ENCODE results near the gene VMO1.

DNA sequence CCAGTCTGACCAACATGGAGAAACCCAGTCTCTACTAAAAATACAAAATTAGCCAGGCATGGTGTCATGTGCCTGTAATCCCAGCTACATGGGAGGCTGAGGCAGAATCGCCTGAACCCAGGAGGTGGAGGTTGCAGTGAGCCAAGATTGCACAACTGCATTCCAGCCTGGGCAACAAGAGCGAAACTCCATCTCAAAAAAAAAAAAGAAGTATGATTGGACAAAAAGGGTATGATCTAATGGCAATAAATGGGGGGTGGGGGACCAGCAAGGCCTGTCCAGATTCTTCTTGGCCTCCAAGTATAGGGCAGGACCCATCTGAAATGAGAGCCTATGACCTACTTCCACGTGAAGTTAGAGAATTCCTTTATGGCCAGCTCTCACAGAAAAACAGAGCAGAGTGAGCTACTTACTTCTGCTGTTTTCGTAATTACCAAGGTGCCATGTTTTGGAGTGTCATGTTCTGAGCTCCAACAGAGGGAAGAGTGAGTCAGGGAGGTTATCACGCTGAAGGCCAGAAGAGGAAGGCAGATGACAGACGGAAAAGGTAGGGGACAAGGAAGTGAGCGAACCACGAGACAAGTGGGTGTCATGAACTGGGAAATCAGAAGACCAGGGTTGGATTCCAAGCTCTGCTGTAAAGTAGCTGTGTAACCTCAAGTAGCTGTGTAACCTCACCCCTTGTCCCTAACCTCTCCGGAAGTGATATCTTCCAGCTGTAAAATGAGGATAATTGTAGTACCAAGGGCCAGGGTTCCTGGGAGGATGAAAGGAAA lies 50.1 kb downstream of the VMO1 start:
- TF ChIP-seq POLR2A (IDR thresholded peaks at IDR 0.05) = no peak
- TF ChIP-seq, protein P1, sequence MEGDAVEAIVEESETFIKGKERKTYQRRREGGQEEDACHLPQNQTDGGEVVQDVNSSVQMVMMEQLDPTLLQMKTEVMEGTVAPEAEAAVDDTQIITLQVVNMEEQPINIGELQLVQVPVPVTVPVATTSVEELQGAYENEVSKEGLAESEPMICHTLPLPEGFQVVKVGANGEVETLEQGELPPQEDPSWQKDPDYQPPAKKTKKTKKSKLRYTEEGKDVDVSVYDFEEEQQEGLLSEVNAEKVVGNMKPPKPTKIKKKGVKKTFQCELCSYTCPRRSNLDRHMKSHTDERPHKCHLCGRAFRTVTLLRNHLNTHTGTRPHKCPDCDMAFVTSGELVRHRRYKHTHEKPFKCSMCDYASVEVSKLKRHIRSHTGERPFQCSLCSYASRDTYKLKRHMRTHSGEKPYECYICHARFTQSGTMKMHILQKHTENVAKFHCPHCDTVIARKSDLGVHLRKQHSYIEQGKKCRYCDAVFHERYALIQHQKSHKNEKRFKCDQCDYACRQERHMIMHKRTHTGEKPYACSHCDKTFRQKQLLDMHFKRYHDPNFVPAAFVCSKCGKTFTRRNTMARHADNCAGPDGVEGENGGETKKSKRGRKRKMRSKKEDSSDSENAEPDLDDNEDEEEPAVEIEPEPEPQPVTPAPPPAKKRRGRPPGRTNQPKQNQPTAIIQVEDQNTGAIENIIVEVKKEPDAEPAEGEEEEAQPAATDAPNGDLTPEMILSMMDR (IDR thresholded peaks at IDR 0.05) = no peak
